Fibroblast of gingiva (primary cell): ENCODE measurements around the gene NDE1.
"Not testable (repeated sequence)": the region's sequence is repeated elsewhere in the genome, so short reads cannot be mapped to it uniquely, and the experiment has no call there.

Experiments
- DNase-seq: peaks from one replicate; pipeline ENCODE4 v3.0.0-alpha.2; 2011; ENCODE audit warnings: low read depth

The NDE1 gene

GRCh38 chr16:15701367-15701766 is 51.3 kb downstream of the NDE1 start:
- DNase-seq = no peak

- DNase-seq = no peak
Observed at GRCh38 chr16:15701975-15702970, 52.2 kb downstream of the NDE1 start.

DNA sequence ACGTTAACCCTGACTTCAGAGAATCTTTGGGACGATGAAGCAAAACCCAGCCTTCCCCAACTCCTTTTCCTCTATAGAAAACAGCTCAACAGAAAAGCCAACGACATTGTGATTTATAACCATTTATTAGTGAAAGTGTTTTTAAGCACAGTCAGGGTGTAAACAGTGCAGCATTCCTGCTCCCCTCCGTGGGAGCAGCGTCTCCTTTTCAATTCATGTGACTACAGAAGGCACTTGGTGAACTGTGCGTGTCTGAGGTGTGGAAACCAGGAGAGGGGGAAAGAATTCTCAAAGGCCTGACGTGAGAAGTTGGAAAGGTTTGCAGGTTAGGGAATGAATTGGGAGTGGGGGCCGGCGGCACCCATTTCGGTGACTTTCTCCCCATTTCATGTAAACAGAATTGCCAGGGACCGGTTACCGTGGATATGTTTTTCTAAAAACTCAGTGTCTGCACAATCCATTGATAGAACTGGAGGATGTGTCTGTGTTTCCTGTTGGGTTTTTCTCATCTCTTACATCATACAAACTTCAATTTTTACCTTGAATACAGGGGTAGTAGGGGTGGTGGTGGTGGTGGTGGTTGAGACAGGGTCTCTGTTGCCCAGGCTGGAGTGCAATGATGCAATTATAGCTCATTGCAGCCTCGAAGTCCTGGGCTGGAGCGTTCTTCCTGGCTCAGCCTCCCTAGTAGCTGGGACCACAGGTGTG is 53.1 kb downstream of the NDE1 start:
- no peak for DNase-seq

DNA sequence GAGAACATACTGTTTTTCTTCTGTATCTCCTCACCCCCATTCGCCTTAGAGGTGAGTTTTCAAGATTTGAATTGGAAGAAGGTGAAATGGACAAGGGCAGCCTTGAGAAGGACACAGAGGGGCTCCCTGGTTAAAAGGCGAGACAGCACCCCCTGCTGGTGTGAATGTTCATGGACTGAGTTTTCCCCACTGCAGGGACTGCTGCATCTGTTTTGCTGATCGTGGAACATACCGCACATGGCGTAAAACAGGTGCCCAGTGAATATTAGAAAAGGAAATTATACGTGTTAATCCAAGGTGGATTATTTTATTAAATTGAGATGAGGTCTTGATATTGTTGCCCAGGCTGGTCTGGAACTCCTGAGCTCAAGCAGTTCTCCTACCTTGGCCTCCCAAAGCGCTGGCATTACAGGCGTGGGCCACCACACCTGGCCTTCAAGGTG is 54.5 kb downstream of the NDE1 start:
- DNase-seq = peak; percentile 49

GRCh38 chr16:15705064-15705565 is 55.1 kb downstream of the NDE1 start:
- DNase-seq = no peak

GRCh38 chr16:15707332-15707731 is 57.3 kb downstream of the NDE1 start:
- no peak for DNase-seq

GRCh38 chr16:15708096-15708495 is 58.1 kb downstream of the NDE1 start:
- no peak for DNase-seq

GRCh38 chr16:15708997-15709396 is 59.0 kb downstream of the NDE1 start:
- DNase-seq = no peak

- DNase-seq = no peak
Observed at GRCh38 chr16:15714393-15715172, 64.5 kb downstream of the NDE1 start.

DNA sequence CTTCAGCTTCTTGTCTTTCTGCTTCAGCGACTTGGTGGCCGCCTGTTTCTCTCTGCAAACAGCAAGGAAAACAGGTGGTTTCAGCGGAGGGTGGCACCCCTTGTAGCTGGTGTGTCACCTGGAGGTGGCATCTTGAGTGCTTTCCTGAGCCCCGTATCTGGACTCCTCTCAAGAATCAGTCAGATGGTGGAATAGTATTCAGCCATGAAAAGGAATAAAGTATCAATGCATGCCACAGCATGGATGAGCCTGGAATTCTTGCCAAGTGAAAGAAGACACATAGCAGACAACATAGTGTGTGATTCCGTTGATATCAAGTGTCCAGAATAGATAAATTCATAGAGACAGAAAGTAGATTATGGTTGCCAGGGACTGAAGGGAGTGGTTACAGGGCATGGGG is 65.2 kb downstream of the NDE1 start:
- DNase-seq = no peak

- no peak for DNase-seq
Observed at GRCh38 chr16:15716694-15717447, 66.8 kb downstream of the NDE1 start.

- no peak for DNase-seq
Observed at GRCh38 chr16:15721018-15721417, 71.0 kb downstream of the NDE1 start.

DNA sequence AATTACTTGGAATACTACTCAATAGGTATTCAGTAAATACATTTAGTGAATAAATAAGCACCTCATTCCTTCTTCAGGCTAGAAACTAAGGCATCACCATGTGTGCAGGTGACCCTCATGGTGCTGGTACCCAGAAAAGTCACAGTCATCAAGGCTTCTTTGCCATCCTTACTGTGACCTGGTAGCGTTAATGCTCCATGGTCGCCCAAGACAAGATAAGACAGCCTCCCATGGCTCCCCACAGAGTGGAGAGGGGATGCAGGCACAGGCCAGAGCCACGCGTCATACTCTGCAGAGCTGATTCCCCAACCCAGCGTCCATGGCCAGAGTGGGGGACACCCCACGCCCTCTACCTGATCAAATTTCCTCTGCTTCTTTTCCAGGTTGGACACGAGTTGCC is 73.8 kb downstream of the NDE1 start:
- DNase-seq = no peak

- DNase-seq = no peak
Observed at GRCh38 chr16:15725641-15726240, 75.7 kb downstream of the NDE1 start.

DNA sequence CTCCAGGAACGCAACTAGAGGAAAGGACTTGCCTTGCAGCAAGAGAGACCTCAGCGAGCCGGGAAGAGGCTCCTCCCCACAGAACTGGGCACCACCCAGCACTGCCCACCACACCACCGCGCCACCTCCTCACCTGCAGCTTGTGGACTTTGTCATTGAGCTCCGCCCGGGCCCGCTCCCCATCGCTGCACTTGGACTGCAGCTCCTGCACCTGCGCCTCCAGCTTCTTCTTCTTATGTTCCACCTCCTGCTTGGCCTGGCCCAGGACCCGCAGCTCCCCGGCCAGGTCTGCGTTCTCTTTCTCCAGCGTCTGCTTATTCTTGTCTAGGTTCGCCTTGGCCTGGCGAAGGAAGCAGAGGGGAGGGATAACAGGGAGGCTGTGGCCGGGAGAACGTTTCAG is 76.7 kb downstream of the NDE1 start:
- DNase-seq = no peak

- DNase-seq = not testable (repeated sequence)
Observed at GRCh38 chr16:15727697-15728096, 77.7 kb downstream of the NDE1 start.

DNA sequence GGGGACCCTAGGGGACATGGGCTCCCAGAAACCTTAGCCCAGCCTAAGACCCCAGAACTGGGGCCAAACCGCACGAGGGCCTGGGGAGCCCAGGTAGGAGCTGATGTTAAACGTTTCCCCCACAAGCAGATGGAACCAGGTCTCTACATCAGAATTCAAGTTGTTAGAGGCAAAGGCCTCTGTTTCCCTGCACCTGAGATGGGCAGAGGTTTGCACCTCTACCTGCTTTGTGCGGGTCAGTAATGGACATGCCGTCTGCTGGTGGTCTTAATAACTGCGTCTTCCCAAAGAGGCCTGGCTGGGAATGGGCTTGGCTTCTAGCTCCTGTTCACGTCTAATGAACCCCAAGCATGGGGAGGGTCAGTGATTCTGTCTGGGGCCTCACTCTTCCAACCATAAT is 79.1 kb downstream of the NDE1 start:
- DNase-seq = no peak

GRCh38 chr16:15732416-15732815 is 82.4 kb downstream of the NDE1 start:
- DNase-seq = no peak

GRCh38 chr16:15735610-15736009 is 85.6 kb downstream of the NDE1 start:
- no peak for DNase-seq

DNA sequence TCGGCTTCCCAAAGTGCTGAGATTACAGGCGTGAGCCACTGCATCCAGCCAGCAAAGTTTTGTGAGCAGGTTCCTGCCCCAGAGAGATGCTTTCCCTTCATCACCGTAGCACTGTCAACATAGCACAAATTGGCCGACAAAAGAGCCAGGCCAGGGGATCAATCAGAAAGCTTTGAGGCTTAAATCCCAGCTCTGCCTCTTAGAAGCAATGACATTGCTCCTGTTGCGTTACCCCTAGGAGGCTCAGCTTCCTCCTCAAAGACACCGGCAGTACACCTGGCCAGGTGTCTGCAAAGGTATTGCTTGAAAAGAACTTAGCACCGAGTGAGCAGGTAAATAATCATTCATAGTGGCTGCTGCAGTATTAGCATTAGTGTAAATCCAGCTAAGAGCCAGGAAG is 86.5 kb downstream of the NDE1 start:
- DNase-seq = no peak

DNA sequence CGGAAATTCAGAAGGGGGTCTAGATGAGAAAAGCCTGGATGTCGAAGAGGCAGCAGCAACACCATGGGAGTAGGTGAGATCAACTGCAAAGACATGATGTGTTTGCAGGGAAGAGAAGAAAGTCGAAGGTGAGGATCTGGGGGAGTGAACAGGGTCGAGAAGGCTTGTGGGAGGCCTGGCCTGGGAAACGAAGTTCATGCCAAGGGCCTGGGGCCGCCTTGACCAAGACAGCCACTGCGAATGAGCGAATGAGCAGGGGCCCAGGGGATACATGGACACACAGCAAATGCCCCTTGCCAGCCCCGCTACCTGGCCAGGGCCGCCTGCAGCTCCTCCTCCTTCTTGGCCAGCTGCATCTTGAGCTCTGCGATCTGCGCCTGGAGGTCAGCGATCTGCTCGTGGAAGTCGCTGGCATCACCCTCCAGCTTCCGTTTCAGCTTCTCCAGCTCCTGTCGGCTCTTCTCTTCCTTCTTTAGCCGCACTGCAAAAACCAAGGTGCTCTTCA is 87.1 kb downstream of the NDE1 start:
- no peak for DNase-seq
